Hypothalamus (tissue), 51 donors: ENCODE results near the gene BRSK2.

Experiments
- DNase-seq, 51 donors: peaks; one replicate each; lab custom pipeline; 2025; lab: John Stamatoyannopoulos, UW

The BRSK2 gene

GRCh38 chr11:1459764-1460395 is 70.1 kb downstream of the BRSK2 start:
- DNase-seq, result peak in 1 of 51 donors; percentile 45

GRCh38 chr11:1460396-1460985 is 70.8 kb downstream of the BRSK2 start:
- DNase-seq, result peak in 42 of 51 donors; percentile 15 to 90 (median 73)

GRCh38 chr11:1460986-1461825 is 71.5 kb downstream of the BRSK2 start:
- peak in 1 of 51 donors; percentile 50 for DNase-seq

- no peak for DNase-seq
These were observed 72.3 kb downstream of the BRSK2 start for GRCh38 chr11:1461826-1462697.

GRCh38 chr11:1462698-1462975 is 72.9 kb downstream of the BRSK2 start:
- no peak for DNase-seq

- DNase-seq, result no peak
These were observed 73.3 kb downstream of the BRSK2 start for GRCh38 chr11:1463056-1463455.

GRCh38 chr11:1466784-1467183 is 77.0 kb downstream of the BRSK2 start:
- no peak for DNase-seq

GRCh38 chr11:1467270-1467669 is 77.5 kb downstream of the BRSK2 start:
- DNase-seq, result no peak

GRCh38 chr11:1468002-1468401 is 78.3 kb downstream of the BRSK2 start:
- DNase-seq, result peak in 1 of 51 donors; percentile 14

- DNase-seq, result no peak
These were observed 78.8 kb downstream of the BRSK2 start for GRCh38 chr11:1468473-1469066.

GRCh38 chr11:1469287-1469910 is 79.7 kb downstream of the BRSK2 start:
- no peak for DNase-seq

- no peak for DNase-seq
These were observed 80.4 kb downstream of the BRSK2 start for GRCh38 chr11:1469911-1470680.

GRCh38 chr11:1470681-1471611 is 81.2 kb downstream of the BRSK2 start:
- DNase-seq, result no peak

GRCh38 chr11:1471736-1472135 is 82.0 kb downstream of the BRSK2 start:
- DNase-seq, result no peak

- no peak for DNase-seq
These were observed 82.7 kb downstream of the BRSK2 start for GRCh38 chr11:1472180-1473005.

- no peak for DNase-seq
These were observed 83.4 kb downstream of the BRSK2 start for GRCh38 chr11:1473011-1473628.

- DNase-seq, result no peak
These were observed 84.1 kb downstream of the BRSK2 start for GRCh38 chr11:1473786-1474185.
